WERI-Rb-1 (cell line): ENCODE results near the gene GABBR1.

Source experiments
- DNase-seq: peaks from one replicate; pipeline ENCODE4 v3.0.0-alpha.2; 2020
- H3K27ac ChIP-seq: fragments of 250-450 bp; sonication (Bioruptor Pico); 2 replicates; pipeline ENCODE4 v1.5.1; 2020; ENCODE audit warnings: mild to moderate bottlenecking, moderate library complexity
- H3K27me3 ChIP-seq: fragments of 250-450 bp; sonication (Bioruptor Pico); 2 replicates; pipeline ENCODE4 v1.5.1; 2021; ENCODE audit warnings: mild to moderate bottlenecking, low read depth, moderate library complexity; ENCODE audit not compliant: insufficient read depth, severe bottlenecking
- H3K36me3 ChIP-seq: fragments of 250-450 bp; sonication (Bioruptor Pico); 2 replicates; pipeline ENCODE4 v1.5.1; 2020; ENCODE audit warnings: mild to moderate bottlenecking, moderate library complexity
- H3K4me3 ChIP-seq: 2 replicates; pipeline ENCODE4 v1.5.1; 2011; ENCODE audit warnings: low read depth, mild to moderate bottlenecking, control low read depth, low read length
- H3K9me3 ChIP-seq: fragments of 250-450 bp; sonication (Bioruptor Pico); 2 replicates; pipeline ENCODE4 v1.5.1; 2021; ENCODE audit warnings: mild to moderate bottlenecking, moderate library complexity; ENCODE audit not compliant: severe bottlenecking
- CTCF ChIP-seq: IDR thresholded peaks from 2 replicates; pipeline ENCODE4 v1.5.1; 2011; ENCODE audit warnings: low read depth, mild to moderate bottlenecking, control low read depth, inconsistent platforms, low read length

GABBR1 gene

GRCh38 chr6:29584821-29585220 is 48.2 kb downstream of the GABBR1 start, which contains the start of gene OR2H2:
TSS of gene OR2H2 (plus strand) at chr6:29585121. CDS start at chr6:29587945, 2,824 bp downstream.
- TF ChIP-seq CTCF: no peak
- H3K9me3 ChIP-seq: peaks cover 5% of the 10 kb centered on the region
- no peak for DNase-seq
- H3K27ac ChIP-seq: no peak within 1 kb of the TSS
- H3K36me3 ChIP-seq: no peaks in the 10 kb centered on the region
- H3K27me3 ChIP-seq: peaks cover 14% of the 10 kb centered on the region
- no peak within 1 kb of the TSS for H3K4me3 ChIP-seq

GRCh38 chr6:29577544-29577943 is 55.4 kb downstream of the GABBR1 start:
- no peaks in the 10 kb centered on the region for H3K36me3 ChIP-seq
- DNase-seq: no peak
- H3K27ac ChIP-seq: no peak overlapping the region
- no peak for TF ChIP-seq CTCF
- peaks cover 5% of the 10 kb centered on the region for H3K9me3 ChIP-seq
- no peak overlapping the region for H3K4me3 ChIP-seq
- H3K27me3 ChIP-seq: peaks cover 82% of the 10 kb centered on the region

- H3K9me3 ChIP-seq: peaks cover 5% of the 10 kb centered on the region
- peaks cover 96% of the 10 kb centered on the region for H3K27me3 ChIP-seq
- H3K27ac ChIP-seq: no peak overlapping the region
- no peak for DNase-seq
- H3K4me3 ChIP-seq: no peak overlapping the region
- TF ChIP-seq CTCF: no peak
- no peaks in the 10 kb centered on the region for H3K36me3 ChIP-seq
These were observed 56.9 kb downstream of the GABBR1 start for GRCh38 chr6:29576056-29576455.

- no peak for TF ChIP-seq CTCF
- H3K27me3 ChIP-seq: peaks cover 94% of the 10 kb centered on the region
- no peaks in the 10 kb centered on the region for H3K9me3 ChIP-seq
- no peak overlapping the region for H3K4me3 ChIP-seq
- H3K36me3 ChIP-seq: no peaks in the 10 kb centered on the region
- DNase-seq: no peak
- H3K27ac ChIP-seq: no peak overlapping the region
These were observed 65.0 kb downstream of the GABBR1 start for GRCh38 chr6:29567991-29568390.

- Histone ChIP-seq H3K36me3 (no peaks in the 10 kb centered on the region), H3K27me3 (peaks cover 97% of the 10 kb centered on the region), H3K9me3 (no peaks in the 10 kb centered on the region), H3K4me3 (no peak overlapping the region), H3K27ac (no peak overlapping the region)
- DNase-seq: no peak
- TF ChIP-seq CTCF: no peak
These were observed 65.4 kb downstream of the GABBR1 start for GRCh38 chr6:29567541-29567940.

- no peak for TF ChIP-seq CTCF
- Histone ChIP-seq H3K4me3 (no peak overlapping the region), H3K27me3 (peaks cover 97% of the 10 kb centered on the region), H3K36me3 (no peaks in the 10 kb centered on the region), H3K9me3 (no peaks in the 10 kb centered on the region), H3K27ac (no peak overlapping the region)
- no peak for DNase-seq
These were observed 66.1 kb downstream of the GABBR1 start for GRCh38 chr6:29566856-29567255.
